M059J (cell line): ENCODE results near the gene TUBB. TPM values are rescaled to one million over a fixed set of nuclear protein-coding genes. Genes with fewer than 3 reads are reported as not detected.
A peak's percentile ranks its signal among the peaks of the same experiment; 100 is the strongest.

Source experiments
- DNase-seq: peaks from one replicate; pipeline ENCODE4 v3.0.0-alpha.2; 2012; ENCODE audit warnings: low read depth
- total RNA-seq: library from RNA; depleted of rRNA; stranded (reverse); fragments of >200 nt; shearing (Covaris generic); gene quantifications from 2 replicates; pipeline ENCODE4 v1.2.3, GENCODE V29; 2014

The TUBB gene
- total RNA-seq, 1 experiment from 2014 or later, result 1,968 TPM

- peak; percentile 69 for DNase-seq
Observed at GRCh38 chr6:30687659-30688431, 32.3 kb upstream of the TUBB start.

GRCh38 chr6:30688569-30688968, 31.6 kb upstream of the TUBB start:
- DNase-seq, result no peak

GRCh38 chr6:30689022-30689865, 30.9 kb upstream of the TUBB start:
- DNase-seq, result no peak

GRCh38 chr6:30689985-30690384, 30.2 kb upstream of the TUBB start:
- no peak for DNase-seq

GRCh38 chr6:30690403-30691207, 29.5 kb upstream of the TUBB start, which contains the start of gene NRM:
Gene NRM, minus strand, starts transcription at chr6:30690984. Its CDS starts 10 bp downstream, at chr6:30690974.
- peak; percentile 96 for DNase-seq

- peak; percentile 48 for DNase-seq
Observed at GRCh38 chr6:30691208-30691847, 28.8 kb upstream of the TUBB start.

- no peak for DNase-seq
Observed at GRCh38 chr6:30696432-30696831, 23.7 kb upstream of the TUBB start.

- no peak for DNase-seq
Observed at GRCh38 chr6:30700340-30700739, 19.8 kb upstream of the TUBB start.

GRCh38 chr6:30703011-30703410, 17.1 kb upstream of the TUBB start:
- DNase-seq, result no peak

GRCh38 chr6:30703821-30704220, 16.3 kb upstream of the TUBB start:
- DNase-seq, result no peak

GRCh38 chr6:30705620-30706019, 14.5 kb upstream of the TUBB start:
- DNase-seq, result no peak

GRCh38 chr6:30707281-30707850, 12.8 kb upstream of the TUBB start:
- no peak for DNase-seq

GRCh38 chr6:30709101-30709868, 10.9 kb upstream of the TUBB start:
- no peak for DNase-seq

GRCh38 chr6:30711758-30712380, 8.3 kb upstream of the TUBB start:
- no peak for DNase-seq

- DNase-seq, result no peak
Observed at GRCh38 chr6:30712441-30712945, 7.7 kb upstream of the TUBB start.

- no peak for DNase-seq
Observed at GRCh38 chr6:30714263-30714662, 5.9 kb upstream of the TUBB start.

GRCh38 chr6:30716879-30717128, 3.3 kb upstream of the TUBB start:
- DNase-seq, result no peak

GRCh38 chr6:30717129-30717844, 2.9 kb upstream of the TUBB start, which contains the start of gene MDC1:
Gene MDC1, minus strand, starts transcription at chr6:30717281. Its CDS starts 2,106 bp downstream, at chr6:30715175.
- peak; percentile 100 for DNase-seq
